Measurements from ENCODE around the gene HORMAD2. TPM values are rescaled to one million over a fixed set of nuclear protein-coding genes. Genes with fewer than 3 reads are reported as not detected.

HORMAD2 gene
- total RNA-seq, 1 experiment from 2014 or later: not detected

GRCh38 chr22:30062950-30063349 is 17.3 kb upstream of the HORMAD2 start:
- Mint-ChIP-seq H3K36me3 (ENCODE audit: insufficient read depth, unreplicated experiment) (no peaks in the 10 kb centered on the region), H3K27me3 (ENCODE audit: unreplicated experiment) (no peaks in the 10 kb centered on the region), H3K4me3 (ENCODE audit: low read depth, unreplicated experiment) (no peak overlapping the region), H3K4me1 (ENCODE audit: low read depth, unreplicated experiment) (peaks cover 10% of the 10 kb centered on the region), H3K9me3 (ENCODE audit: low read depth, unreplicated experiment) (no peaks in the 10 kb centered on the region), H3K27ac (ENCODE audit: unreplicated experiment) (no peak overlapping the region)
- CTCF ChIA-PET: no interaction called here
- no peak for DNase-seq
- intact Hi-C loops (cut with micrococcal nuclease; ENCODE audit: unreplicated experiment): no loop called here
- no TSS peak for BruUV-seq (replicated peaks)
- TF ChIP-seq CTCF (IDR thresholded peaks at IDR 0.05; ENCODE audit: unreplicated experiment): no peak

- no peaks in the 10 kb centered on the region for H3K9me3 Mint-ChIP-seq (ENCODE audit: low read depth, unreplicated experiment)
- intact Hi-C loops (cut with micrococcal nuclease; ENCODE audit: unreplicated experiment): no loop called here
- CTCF ChIA-PET: no interaction called here
- TF ChIP-seq CTCF (IDR thresholded peaks at IDR 0.05; ENCODE audit: unreplicated experiment): no peak
- H3K4me1 Mint-ChIP-seq (ENCODE audit: low read depth, unreplicated experiment): peaks cover 10% of the 10 kb centered on the region
- DNase-seq: no peak
- H3K27ac Mint-ChIP-seq (ENCODE audit: unreplicated experiment): no peak overlapping the region
- H3K27me3 Mint-ChIP-seq (ENCODE audit: unreplicated experiment): no peaks in the 10 kb centered on the region
- no peaks in the 10 kb centered on the region for H3K36me3 Mint-ChIP-seq (ENCODE audit: insufficient read depth, unreplicated experiment)
- BruUV-seq (replicated peaks): no TSS peak
- no peak overlapping the region for H3K4me3 Mint-ChIP-seq (ENCODE audit: low read depth, unreplicated experiment)
These were observed 16.1 kb upstream of the HORMAD2 start for GRCh38 chr22:30064172-30064571.

- BruUV-seq (replicated peaks): no TSS peak
- Mint-ChIP-seq H3K27ac (ENCODE audit: unreplicated experiment) (no peak overlapping the region), H3K9me3 (ENCODE audit: low read depth, unreplicated experiment) (no peaks in the 10 kb centered on the region), H3K4me1 (ENCODE audit: low read depth, unreplicated experiment) (peaks cover 4% of the 10 kb centered on the region), H3K36me3 (ENCODE audit: insufficient read depth, unreplicated experiment) (no peaks in the 10 kb centered on the region), H3K4me3 (ENCODE audit: low read depth, unreplicated experiment) (no peak overlapping the region), H3K27me3 (ENCODE audit: unreplicated experiment) (peaks cover 18% of the 10 kb centered on the region)
- TF ChIP-seq CTCF (IDR thresholded peaks at IDR 0.05; ENCODE audit: unreplicated experiment): no peak
- intact Hi-C loops (cut with micrococcal nuclease; ENCODE audit: unreplicated experiment): no loop called here
- CTCF ChIA-PET: no interaction called here
- DNase-seq: no peak
These were observed 6.5 kb upstream of the HORMAD2 start for GRCh38 chr22:30073743-30074142.

GRCh38 chr22:30074147-30074546 is 6.1 kb upstream of the HORMAD2 start:
- no peak for DNase-seq
- intact Hi-C loops (cut with micrococcal nuclease; ENCODE audit: unreplicated experiment): no loop called here
- H3K4me3 Mint-ChIP-seq (ENCODE audit: low read depth, unreplicated experiment): no peak overlapping the region
- no peak overlapping the region for H3K27ac Mint-ChIP-seq (ENCODE audit: unreplicated experiment)
- no peak for TF ChIP-seq CTCF (IDR thresholded peaks at IDR 0.05; ENCODE audit: unreplicated experiment)
- H3K36me3 Mint-ChIP-seq (ENCODE audit: insufficient read depth, unreplicated experiment): no peaks in the 10 kb centered on the region
- H3K9me3 Mint-ChIP-seq (ENCODE audit: low read depth, unreplicated experiment): no peaks in the 10 kb centered on the region
- no TSS peak for BruUV-seq (replicated peaks)
- CTCF ChIA-PET: no interaction called here
- H3K27me3 Mint-ChIP-seq (ENCODE audit: unreplicated experiment): peaks cover 18% of the 10 kb centered on the region
- peaks cover 8% of the 10 kb centered on the region for H3K4me1 Mint-ChIP-seq (ENCODE audit: low read depth, unreplicated experiment)

- H3K27ac Mint-ChIP-seq (ENCODE audit: unreplicated experiment): no peak overlapping the region
- peaks cover 11% of the 10 kb centered on the region for H3K4me1 Mint-ChIP-seq (ENCODE audit: low read depth, unreplicated experiment)
- H3K4me3 Mint-ChIP-seq (ENCODE audit: low read depth, unreplicated experiment): no peak overlapping the region
- intact Hi-C loops (cut with micrococcal nuclease; ENCODE audit: unreplicated experiment): no loop called here
- CTCF ChIA-PET: no interaction called here
- H3K27me3 Mint-ChIP-seq (ENCODE audit: unreplicated experiment): peaks cover 18% of the 10 kb centered on the region
- no TSS peak for BruUV-seq (replicated peaks)
- no peak for TF ChIP-seq CTCF (IDR thresholded peaks at IDR 0.05; ENCODE audit: unreplicated experiment)
- H3K9me3 Mint-ChIP-seq (ENCODE audit: low read depth, unreplicated experiment): no peaks in the 10 kb centered on the region
- H3K36me3 Mint-ChIP-seq (ENCODE audit: insufficient read depth, unreplicated experiment): no peaks in the 10 kb centered on the region
- DNase-seq: no peak
These were observed 5.3 kb upstream of the HORMAD2 start for GRCh38 chr22:30074994-30075393.

All from Calu3 (cell line).